Islet precursor cell (in vitro differentiated cells): Measurements from ENCODE around the gene FUCA1.

Source experiments
- DNase-seq: peaks from one replicate; pipeline ENCODE4 v3.0.0-alpha.2; 2018

Gene FUCA1

GRCh38 chr1:23799570-23800399 is 68.3 kb downstream of the FUCA1 start:
- peak; percentile 95 for DNase-seq

- DNase-seq = no peak
These were observed 68.9 kb downstream of the FUCA1 start for GRCh38 chr1:23799255-23799569.

- DNase-seq = no peak
These were observed 69.4 kb downstream of the FUCA1 start for GRCh38 chr1:23798662-23799142.

GRCh38 chr1:23797478-23798448 is 70.3 kb downstream of the FUCA1 start:
- DNase-seq = no peak

- DNase-seq = no peak
These were observed 71.4 kb downstream of the FUCA1 start for GRCh38 chr1:23796466-23797271.

GRCh38 chr1:23795676-23796465 is 72.2 kb downstream of the FUCA1 start:
- DNase-seq = no peak
